SJCRH30 (cell line): ENCODE results near the gene COL13A1. TPM values are rescaled to one million over a fixed set of nuclear protein-coding genes. Genes with fewer than 3 reads are reported as not detected.
A peak's percentile ranks its signal among the peaks of the same experiment; 100 is the strongest.

ENCODE experiments used
- DNase-seq, 2 experiments: peaks; one replicate each; pipeline ENCODE4 v3.0.0-alpha.2; 2015 to 2020
- H3K27ac ChIP-seq: fragments of 250-450 bp; sonication (Bioruptor Pico); 2 replicates; pipeline ENCODE4 v1.5.1; 2020; ENCODE audit warnings: mild to moderate bottlenecking, moderate library complexity
- H3K27me3 ChIP-seq: fragments of 250-450 bp; sonication (Bioruptor Pico); 2 replicates; pipeline ENCODE4 v1.5.1; 2020; ENCODE audit warnings: mild to moderate bottlenecking, moderate library complexity
- H3K36me3 ChIP-seq: fragments of 250-450 bp; sonication (Bioruptor Pico); 2 replicates; pipeline ENCODE4 v1.5.1; 2020; ENCODE audit warnings: mild to moderate bottlenecking, moderate library complexity
- H3K4me1 ChIP-seq: fragments of 250-450 bp; sonication (Bioruptor Pico); 2 replicates; pipeline ENCODE4 v1.5.1; 2020; ENCODE audit warnings: mild to moderate bottlenecking, moderate library complexity
- H3K4me3 ChIP-seq: fragments of 250-450 bp; sonication (Bioruptor Pico); 2 replicates; pipeline ENCODE4 v1.5.1; 2020; ENCODE audit warnings: mild to moderate bottlenecking, moderate library complexity
- H3K9me3 ChIP-seq: fragments of 250-450 bp; sonication (Bioruptor Pico); replicated peaks from 2 replicates; pipeline ENCODE4 v1.5.1; 2020; ENCODE audit warnings: mild to moderate bottlenecking, moderate library complexity
- total RNA-seq: library from RNA; depleted of rRNA; stranded (reverse); fragments of >200 nt; shearing (Covaris generic); gene quantifications from 2 replicates; pipeline ENCODE4 v1.2.3, GENCODE V29; 2014

The COL13A1 gene
- total RNA-seq, 1 experiment from 2014 or later, result 0.26 TPM

- no peaks in the 10 kb centered on the region for H3K27me3 ChIP-seq
- no peak overlapping the region for H3K27ac ChIP-seq
- DNase-seq, result peak in 1 of 2 experiments; percentile 8
- no peaks in the 10 kb centered on the region for H3K36me3 ChIP-seq
- no peaks in the 10 kb centered on the region for H3K9me3 ChIP-seq
- H3K4me1 ChIP-seq, result peaks cover 6% of the 10 kb centered on the region; the same call in 1 of the 2 replicates
- H3K4me3 ChIP-seq, result no peak overlapping the region
Measured at GRCh38 chr10:69840773-69841172, 39.1 kb downstream of the COL13A1 start.

GRCh38 chr10:69842020-69842419 lies 40.3 kb downstream of the COL13A1 start:
- no peaks in the 10 kb centered on the region for H3K36me3 ChIP-seq
- no peak for DNase-seq
- H3K27ac ChIP-seq, result no peak overlapping the region
- no peak overlapping the region for H3K4me3 ChIP-seq
- no peaks in the 10 kb centered on the region for H3K27me3 ChIP-seq
- H3K4me1 ChIP-seq, result peaks cover 8% of the 10 kb centered on the region; the same call in 1 of the 2 replicates
- no peaks in the 10 kb centered on the region for H3K9me3 ChIP-seq

GRCh38 chr10:69842882-69843281 lies 41.2 kb downstream of the COL13A1 start:
- H3K4me3 ChIP-seq, result no peak overlapping the region
- no peaks in the 10 kb centered on the region for H3K27me3 ChIP-seq
- H3K27ac ChIP-seq, result no peak overlapping the region
- no peaks in the 10 kb centered on the region for H3K9me3 ChIP-seq
- H3K4me1 ChIP-seq, result peaks cover 8% of the 10 kb centered on the region; the same call in 1 of the 2 replicates
- DNase-seq, result no peak
- no peaks in the 10 kb centered on the region for H3K36me3 ChIP-seq

- Histone ChIP-seq H3K9me3 (no peaks in the 10 kb centered on the region), H3K36me3 (no peaks in the 10 kb centered on the region), H3K27me3 (no peaks in the 10 kb centered on the region), H3K4me1 (peaks cover 8% of the 10 kb centered on the region; the same call in 1 of the 2 replicates), H3K4me3 (no peak overlapping the region), H3K27ac (no peak overlapping the region)
- DNase-seq, result no peak
Measured at GRCh38 chr10:69843923-69844322, 42.2 kb downstream of the COL13A1 start.

DNA sequence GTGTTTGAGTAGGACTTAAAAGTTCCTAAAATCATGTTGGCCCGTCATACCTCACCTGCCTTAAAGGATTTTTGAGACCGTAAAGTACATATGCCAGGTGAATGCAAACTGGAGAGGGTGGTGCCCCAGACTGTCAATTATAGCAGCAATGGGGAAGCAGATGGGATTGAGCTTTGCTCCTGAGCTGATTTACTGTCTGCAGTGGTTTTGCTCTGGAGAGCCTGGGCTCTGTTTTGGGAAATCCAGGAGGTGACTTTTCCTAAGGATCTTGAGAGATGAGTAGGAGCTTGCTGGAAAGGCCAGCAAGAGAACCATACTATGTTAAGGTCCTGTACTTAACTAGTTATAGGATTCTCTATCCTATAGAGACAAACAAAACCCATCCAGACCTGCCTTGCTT lies 43.0 kb downstream of the COL13A1 start:
- no peaks in the 10 kb centered on the region for H3K36me3 ChIP-seq
- no peak for DNase-seq
- H3K27me3 ChIP-seq, result no peaks in the 10 kb centered on the region
- no peaks in the 10 kb centered on the region for H3K9me3 ChIP-seq
- H3K27ac ChIP-seq, result no peak overlapping the region
- peaks cover 8% of the 10 kb centered on the region; the same call in 1 of the 2 replicates for H3K4me1 ChIP-seq
- H3K4me3 ChIP-seq, result no peak overlapping the region

DNA sequence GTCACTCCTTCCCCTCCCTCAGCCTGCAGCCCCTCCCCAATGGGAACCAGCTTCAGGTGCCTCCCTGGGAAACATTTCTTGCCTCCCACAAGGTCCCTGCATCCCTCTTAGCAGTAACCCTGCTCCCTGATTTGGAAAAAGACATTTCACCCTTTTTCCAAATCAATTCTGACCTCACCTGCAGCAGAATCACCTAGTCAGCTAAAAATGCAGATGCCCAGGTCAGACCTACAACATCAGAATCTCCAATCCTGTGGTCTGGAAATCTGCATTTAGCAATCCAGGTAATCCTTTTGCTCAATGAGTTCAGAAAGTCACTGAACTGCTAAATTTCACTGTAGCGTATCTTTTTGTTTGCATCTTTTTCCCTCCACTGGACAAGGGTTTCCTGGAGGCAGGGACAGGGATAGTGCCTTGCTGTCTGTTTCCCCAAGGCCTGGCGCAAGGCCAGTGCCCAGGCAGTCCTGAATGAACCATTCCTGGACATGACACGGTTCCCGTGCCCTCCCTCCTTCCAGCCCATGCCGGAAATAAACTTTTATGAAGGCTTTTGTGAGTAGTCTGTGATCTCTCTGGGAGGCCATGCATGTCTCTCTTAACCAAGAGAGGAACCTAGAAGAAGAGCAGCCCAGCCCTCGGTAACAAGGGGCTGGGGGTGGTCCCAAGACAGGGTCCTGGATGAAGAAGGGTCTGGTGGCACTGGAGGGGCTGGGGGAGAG lies 44.0 kb downstream of the COL13A1 start:
- H3K27me3 ChIP-seq, result no peaks in the 10 kb centered on the region
- no peaks in the 10 kb centered on the region for H3K36me3 ChIP-seq
- H3K4me3 ChIP-seq, result no peak overlapping the region
- DNase-seq, result peak; percentile 26 to 43
- peaks cover 5% of the 10 kb centered on the region; the same call in 1 of the 2 replicates for H3K4me1 ChIP-seq
- no peaks in the 10 kb centered on the region for H3K9me3 ChIP-seq
- H3K27ac ChIP-seq, result no peak overlapping the region

GRCh38 chr10:69846293-69846921 lies 44.7 kb downstream of the COL13A1 start:
- H3K36me3 ChIP-seq, result no peaks in the 10 kb centered on the region
- H3K4me3 ChIP-seq, result no peak overlapping the region
- peaks cover 5% of the 10 kb centered on the region; the same call in 1 of the 2 replicates for H3K4me1 ChIP-seq
- H3K9me3 ChIP-seq, result no peaks in the 10 kb centered on the region
- DNase-seq, result peak; percentile 29
- H3K27ac ChIP-seq, result no peak overlapping the region
- H3K27me3 ChIP-seq, result no peaks in the 10 kb centered on the region

DNA sequence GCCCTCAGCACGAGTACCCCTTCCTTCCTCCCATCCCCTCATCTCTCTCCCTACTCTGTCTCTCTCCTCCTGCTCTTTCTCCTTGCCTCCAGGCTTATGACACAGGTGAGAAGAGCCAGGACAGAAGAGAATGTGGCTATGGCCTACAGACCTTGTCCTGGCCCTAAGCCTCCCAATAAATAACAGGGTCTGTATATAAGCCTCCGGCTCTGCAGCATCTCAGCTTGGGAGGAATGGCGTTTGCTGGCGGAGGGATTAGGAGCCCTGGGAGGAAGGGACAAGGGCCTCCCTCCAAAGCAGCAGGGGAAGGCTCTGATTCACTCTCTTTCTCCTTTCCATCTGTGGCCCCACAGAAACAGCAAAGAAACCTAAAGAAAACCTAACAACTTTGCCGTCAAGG lies 45.8 kb downstream of the COL13A1 start:
- no peak for DNase-seq
- H3K36me3 ChIP-seq, result no peaks in the 10 kb centered on the region
- peaks cover 5% of the 10 kb centered on the region; the same call in 1 of the 2 replicates for H3K4me1 ChIP-seq
- no peak overlapping the region for H3K4me3 ChIP-seq
- H3K27ac ChIP-seq, result no peak overlapping the region
- H3K9me3 ChIP-seq, result no peaks in the 10 kb centered on the region
- H3K27me3 ChIP-seq, result no peaks in the 10 kb centered on the region

- no peaks in the 10 kb centered on the region for H3K9me3 ChIP-seq
- no peaks in the 10 kb centered on the region for H3K27me3 ChIP-seq
- H3K27ac ChIP-seq, result no peak overlapping the region
- peaks cover 5% of the 10 kb centered on the region; the same call in 1 of the 2 replicates for H3K4me1 ChIP-seq
- H3K36me3 ChIP-seq, result no peaks in the 10 kb centered on the region
- H3K4me3 ChIP-seq, result no peak overlapping the region
- no peak for DNase-seq
Measured at GRCh38 chr10:69847883-69848282, 46.2 kb downstream of the COL13A1 start.

DNA sequence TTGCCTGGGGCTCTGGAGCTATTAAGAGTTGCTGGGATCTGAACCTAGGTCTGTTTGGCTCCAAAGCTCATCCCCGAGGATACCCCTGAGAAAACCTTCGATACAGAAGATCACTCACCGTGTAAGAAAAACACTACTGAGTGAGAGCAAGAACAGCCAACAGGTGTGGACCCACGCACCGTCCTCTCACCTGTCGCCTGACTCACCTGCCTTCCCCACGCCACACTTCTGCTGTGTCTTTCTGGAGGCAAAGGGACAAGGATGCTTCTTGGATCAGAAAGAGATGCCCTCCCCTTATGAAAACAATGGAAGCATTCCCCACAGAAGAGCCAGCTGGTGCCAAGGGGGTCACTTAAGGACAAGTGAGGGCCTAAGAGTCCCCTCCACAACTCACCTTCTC lies 46.7 kb downstream of the COL13A1 start:
- Histone ChIP-seq H3K27me3 (no peaks in the 10 kb centered on the region), H3K4me1 (peaks cover 5% of the 10 kb centered on the region; the same call in 1 of the 2 replicates), H3K36me3 (no peaks in the 10 kb centered on the region), H3K9me3 (no peaks in the 10 kb centered on the region), H3K4me3 (no peak overlapping the region), H3K27ac (no peak overlapping the region)
- no peak for DNase-seq

- H3K9me3 ChIP-seq, result no peaks in the 10 kb centered on the region
- no peak overlapping the region for H3K27ac ChIP-seq
- no peaks in the 10 kb centered on the region for H3K36me3 ChIP-seq
- no peak for DNase-seq
- H3K4me3 ChIP-seq, result no peak overlapping the region
- H3K27me3 ChIP-seq, result no peaks in the 10 kb centered on the region
- H3K4me1 ChIP-seq, result peaks cover 5% of the 10 kb centered on the region; the same call in 1 of the 2 replicates
Measured at GRCh38 chr10:69849825-69850224, 48.1 kb downstream of the COL13A1 start.

DNA sequence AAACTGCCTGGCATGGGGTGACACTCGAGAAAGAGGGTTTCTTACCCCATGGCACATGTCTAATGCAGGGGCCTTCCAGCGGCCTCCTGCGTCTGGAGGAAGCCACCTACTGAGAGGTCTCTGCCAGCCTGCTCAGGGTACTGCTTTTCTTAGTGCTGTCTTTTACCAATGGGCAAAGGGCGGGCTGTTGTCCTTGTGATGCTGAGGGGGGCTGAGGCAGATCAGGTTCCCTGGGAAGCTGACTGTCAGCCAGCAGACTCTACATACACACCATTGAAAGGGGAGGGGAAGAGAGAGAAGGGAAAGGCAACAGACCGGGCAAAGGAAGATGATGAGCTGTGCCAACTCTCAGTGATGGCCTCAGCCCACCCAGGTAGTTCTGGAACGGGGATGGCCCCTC lies 48.7 kb downstream of the COL13A1 start:
- H3K4me1 ChIP-seq, result peaks cover 5% of the 10 kb centered on the region; the same call in 1 of the 2 replicates

DNA sequence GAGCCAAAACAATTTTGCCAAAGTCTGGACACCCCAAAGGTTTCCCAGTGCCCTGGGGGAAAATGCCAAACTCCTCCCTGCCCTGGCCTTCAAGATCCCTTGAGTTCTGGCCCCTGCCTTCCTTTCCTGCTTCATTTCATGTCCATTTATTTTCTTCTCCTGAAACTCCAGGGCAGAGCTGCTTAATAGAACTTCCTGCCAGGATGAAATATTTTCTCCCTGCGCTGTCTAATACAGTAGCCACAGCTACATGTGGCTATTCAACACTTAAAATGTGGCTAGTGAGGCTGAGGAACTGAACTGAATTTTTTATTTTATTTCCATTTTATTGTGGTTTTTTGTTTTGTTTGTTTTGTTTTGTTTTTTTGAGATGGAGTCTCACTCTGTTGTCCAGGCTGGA lies 49.6 kb downstream of the COL13A1 start:
- Histone ChIP-seq H3K4me1 (no peaks in the 10 kb centered on the region), H3K9me3 (no peaks in the 10 kb centered on the region), H3K36me3 (no peaks in the 10 kb centered on the region), H3K27ac (no peak overlapping the region), H3K4me3 (no peak overlapping the region), H3K27me3 (no peaks in the 10 kb centered on the region)
- DNase-seq, result no peak

More for the DNA sequence above, 48.7 kb downstream of the COL13A1 start:
- H3K27ac ChIP-seq, result no peak overlapping the region
- H3K36me3 ChIP-seq, result no peaks in the 10 kb centered on the region
- no peaks in the 10 kb centered on the region for H3K9me3 ChIP-seq
- DNase-seq, result no peak
- no peaks in the 10 kb centered on the region for H3K27me3 ChIP-seq
- H3K4me3 ChIP-seq, result no peak overlapping the region

DNA sequence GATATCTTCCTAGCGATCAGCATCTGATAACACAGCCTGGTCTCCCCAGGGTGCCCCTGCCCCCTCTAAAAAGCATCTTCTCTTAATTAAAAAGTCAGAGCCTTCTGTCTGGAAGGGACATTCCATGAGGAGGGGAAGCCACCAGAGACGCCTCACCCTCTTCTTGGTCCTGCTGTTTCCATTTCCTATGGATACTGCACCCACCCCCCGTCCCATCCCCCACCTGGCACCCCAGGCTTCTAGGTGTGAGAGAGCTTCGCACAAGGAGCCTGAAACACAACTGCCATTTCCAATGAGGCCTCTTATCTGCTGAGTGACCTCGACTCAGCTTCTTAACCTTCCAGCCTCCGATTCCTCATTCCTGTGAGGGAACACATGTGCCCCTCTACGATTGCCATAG lies 51.4 kb downstream of the COL13A1 start:
- H3K4me3 ChIP-seq, result no peak overlapping the region
- H3K36me3 ChIP-seq, result no peaks in the 10 kb centered on the region
- DNase-seq, result no peak
- H3K9me3 ChIP-seq, result no peaks in the 10 kb centered on the region
- H3K27me3 ChIP-seq, result no peaks in the 10 kb centered on the region
- H3K27ac ChIP-seq, result no peak overlapping the region
- no peaks in the 10 kb centered on the region for H3K4me1 ChIP-seq

DNA sequence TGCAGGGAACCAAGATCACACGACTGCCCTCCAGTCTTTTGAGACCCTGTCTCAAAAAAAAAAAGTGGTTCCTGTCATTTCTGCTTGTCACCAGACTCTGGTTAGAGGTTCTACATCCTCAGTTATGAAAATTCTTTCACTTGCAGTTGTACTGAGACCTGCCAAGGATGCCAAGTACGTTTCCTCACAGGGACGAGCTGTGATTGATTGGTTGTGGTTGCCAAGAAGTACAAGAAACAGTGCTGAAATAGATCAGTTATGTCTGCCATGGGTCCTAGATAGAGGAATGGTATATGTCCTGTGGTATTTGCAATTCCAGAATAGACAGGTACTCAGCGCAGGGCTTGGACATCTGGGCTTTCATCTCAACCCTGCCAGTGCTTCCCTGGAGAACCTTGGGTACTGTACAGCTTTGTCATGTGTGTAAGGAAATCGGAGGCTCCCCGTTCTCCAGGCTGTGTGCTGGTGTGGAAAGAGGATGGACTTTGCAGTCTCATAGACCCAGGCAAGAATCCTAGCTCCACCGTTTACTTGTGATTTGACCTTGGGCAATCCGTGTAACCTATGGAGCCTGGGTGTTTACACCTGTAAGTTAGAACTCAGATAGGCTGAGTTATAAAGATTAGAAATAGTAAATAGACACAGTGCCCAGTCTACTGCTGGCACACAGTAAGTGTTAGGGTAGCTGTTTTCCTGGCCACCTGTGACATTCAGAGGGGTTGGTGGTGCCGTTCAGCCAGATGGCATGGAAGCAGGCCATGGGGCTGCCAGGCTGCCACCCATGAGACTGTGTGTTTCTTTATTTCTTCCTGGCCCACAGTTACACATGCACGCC lies 53.0 kb downstream of the COL13A1 start:
- no peaks in the 10 kb centered on the region for H3K4me1 ChIP-seq
- H3K36me3 ChIP-seq, result no peaks in the 10 kb centered on the region
- H3K9me3 ChIP-seq, result no peaks in the 10 kb centered on the region
- H3K4me3 ChIP-seq, result no peak overlapping the region
- no peak overlapping the region for H3K27ac ChIP-seq
- DNase-seq, result no peak
- H3K27me3 ChIP-seq, result no peaks in the 10 kb centered on the region
